ENCODE data around the gene UBE2D2.

DNA sequence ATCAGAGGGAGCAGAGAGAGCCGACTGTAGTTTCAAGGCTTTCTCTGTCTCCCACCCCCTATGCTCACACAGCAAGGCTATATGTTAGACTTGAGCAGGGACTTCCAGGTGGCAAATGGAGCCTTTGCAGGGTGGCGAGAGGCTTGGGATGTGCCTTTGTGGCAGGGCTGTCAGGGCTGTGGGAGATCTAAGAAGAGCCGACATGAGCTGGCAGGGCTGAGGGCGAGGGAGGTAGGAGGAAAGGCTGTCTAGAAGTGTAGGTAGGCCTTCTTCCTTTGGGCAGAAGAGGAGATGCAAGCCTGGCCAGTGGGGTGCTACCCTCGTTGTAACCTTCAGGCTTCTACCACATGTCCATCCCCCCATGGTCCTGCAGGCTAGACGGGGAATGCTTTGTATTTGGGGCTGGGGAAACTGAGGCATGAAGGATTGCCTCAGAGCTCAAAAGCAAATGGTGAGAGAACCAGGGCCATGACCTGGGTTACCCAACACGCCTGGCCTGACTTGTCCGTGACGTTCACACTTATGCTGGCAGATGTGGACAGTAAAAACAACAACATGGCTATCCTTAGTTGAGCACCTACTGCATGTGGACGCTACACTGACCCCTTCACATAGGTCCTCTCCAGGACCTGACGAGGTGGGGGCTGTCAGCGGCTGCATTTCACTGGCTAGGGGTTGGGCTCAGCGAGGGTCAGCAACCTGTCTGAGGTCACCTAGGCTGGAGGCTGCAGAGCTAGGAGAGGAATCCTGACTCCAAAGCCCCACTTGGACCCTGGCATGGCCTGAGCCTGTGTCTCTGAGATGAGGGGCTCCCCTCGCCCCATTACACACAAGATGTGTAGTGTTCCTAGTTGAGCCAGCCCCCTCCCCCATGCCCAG, 102.3 kb downstream of the UBE2D2 start:
- TF ChIP-seq, protein P1, sequence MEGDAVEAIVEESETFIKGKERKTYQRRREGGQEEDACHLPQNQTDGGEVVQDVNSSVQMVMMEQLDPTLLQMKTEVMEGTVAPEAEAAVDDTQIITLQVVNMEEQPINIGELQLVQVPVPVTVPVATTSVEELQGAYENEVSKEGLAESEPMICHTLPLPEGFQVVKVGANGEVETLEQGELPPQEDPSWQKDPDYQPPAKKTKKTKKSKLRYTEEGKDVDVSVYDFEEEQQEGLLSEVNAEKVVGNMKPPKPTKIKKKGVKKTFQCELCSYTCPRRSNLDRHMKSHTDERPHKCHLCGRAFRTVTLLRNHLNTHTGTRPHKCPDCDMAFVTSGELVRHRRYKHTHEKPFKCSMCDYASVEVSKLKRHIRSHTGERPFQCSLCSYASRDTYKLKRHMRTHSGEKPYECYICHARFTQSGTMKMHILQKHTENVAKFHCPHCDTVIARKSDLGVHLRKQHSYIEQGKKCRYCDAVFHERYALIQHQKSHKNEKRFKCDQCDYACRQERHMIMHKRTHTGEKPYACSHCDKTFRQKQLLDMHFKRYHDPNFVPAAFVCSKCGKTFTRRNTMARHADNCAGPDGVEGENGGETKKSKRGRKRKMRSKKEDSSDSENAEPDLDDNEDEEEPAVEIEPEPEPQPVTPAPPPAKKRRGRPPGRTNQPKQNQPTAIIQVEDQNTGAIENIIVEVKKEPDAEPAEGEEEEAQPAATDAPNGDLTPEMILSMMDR (conservative IDR thresholded peaks at IDR 0.05) = no peak
- no peak for TF ChIP-seq ZFX (IDR thresholded peaks at IDR 0.05)

Data from C4-2B (cell line).